Osteocyte (in vitro differentiated cells): ENCODE results near the gene MAF. TPM values are rescaled to one million over a fixed set of nuclear protein-coding genes. Genes with fewer than 3 reads are reported as not detected.

Experiments used
- DNase-seq: peaks from one replicate; pipeline ENCODE4 v3.0.0; 2021; ENCODE audit warnings: mixed read lengths; ENCODE audit not compliant: unreplicated experiment; ENCODE audit errors: extremely low spot score
- H3K27ac Mint-ChIP-seq: one replicate; pipeline ENCODE4 v1.8.0; 2021; ENCODE audit warnings: mild to moderate bottlenecking, mixed read lengths; ENCODE audit not compliant: unreplicated experiment
- H3K27me3 Mint-ChIP-seq: one replicate; pipeline ENCODE4 v1.8.0; 2021; ENCODE audit warnings: mixed read lengths; ENCODE audit not compliant: unreplicated experiment
- H3K36me3 Mint-ChIP-seq: one replicate; pipeline ENCODE4 v1.8.0; 2021; ENCODE audit warnings: mixed read lengths; ENCODE audit not compliant: unreplicated experiment
- H3K4me1 Mint-ChIP-seq: one replicate; pipeline ENCODE4 v1.8.0; 2021; ENCODE audit warnings: mixed read lengths; ENCODE audit not compliant: unreplicated experiment
- H3K4me3 Mint-ChIP-seq: one replicate; pipeline ENCODE4 v1.8.0; 2021; ENCODE audit warnings: mild to moderate bottlenecking, moderate library complexity, mixed read lengths; ENCODE audit not compliant: unreplicated experiment
- H3K9me3 Mint-ChIP-seq: one replicate; pipeline ENCODE4 v1.8.0; 2021; ENCODE audit warnings: mixed read lengths; ENCODE audit not compliant: unreplicated experiment
- CTCF ChIP-seq: fragments of 200-600 bp; sonication (generic); IDR thresholded peaks from 2 replicates; pipeline ENCODE4 v1.5.0; 2021; ENCODE audit warnings: antibody characterized with exemption, mild to moderate bottlenecking, moderate library complexity
- total RNA-seq: library from RNA; stranded (reverse); gene quantifications from 2 replicates; pipeline ENCODE4 v1.2.1, GENCODE V29; 2021

The MAF gene
- total RNA-seq, 1 donor from 2014 or later: 63.6 TPM

- H3K4me1 Mint-ChIP-seq: peaks cover 4% of the 10 kb centered on the region
- H3K27ac Mint-ChIP-seq: no peak overlapping the region
- no peak for DNase-seq
- H3K9me3 Mint-ChIP-seq: no peaks in the 10 kb centered on the region
- no peak overlapping the region for H3K4me3 Mint-ChIP-seq
- H3K36me3 Mint-ChIP-seq: no peaks in the 10 kb centered on the region
- H3K27me3 Mint-ChIP-seq: no peaks in the 10 kb centered on the region
- no peak for TF ChIP-seq CTCF
Measured at GRCh38 chr16:79618041-79618691, 17.6 kb upstream of the MAF start.

DNA sequence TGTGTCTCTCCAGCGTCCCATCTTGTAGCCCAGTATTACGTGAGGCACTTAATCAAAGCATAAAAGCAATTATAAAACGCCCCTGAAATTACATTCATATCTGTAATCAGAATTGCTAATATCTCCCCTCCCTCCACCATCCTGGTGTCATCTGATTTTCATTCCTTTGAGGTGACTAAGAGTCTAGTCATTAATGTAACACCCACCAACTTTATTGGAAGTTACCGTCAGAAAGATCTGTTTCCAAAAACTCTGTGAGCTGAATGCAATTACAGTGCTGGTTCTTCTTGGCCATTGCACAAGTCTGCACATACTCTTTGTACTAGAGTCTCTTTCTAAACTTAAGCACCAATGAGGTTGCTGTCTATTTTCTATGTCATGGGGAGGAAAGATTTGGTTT lies 12.5 kb upstream of the MAF start:
- no peak for DNase-seq
- Mint-ChIP-seq H3K27me3 (no peaks in the 10 kb centered on the region), H3K9me3 (no peaks in the 10 kb centered on the region), H3K4me3 (no peak overlapping the region), H3K4me1 (peaks cover 5% of the 10 kb centered on the region), H3K36me3 (no peaks in the 10 kb centered on the region), H3K27ac (no peak overlapping the region)
- no peak for TF ChIP-seq CTCF

GRCh38 chr16:79612207-79612606 lies 11.7 kb upstream of the MAF start:
- no peaks in the 10 kb centered on the region for H3K9me3 Mint-ChIP-seq
- no peak overlapping the region for H3K4me3 Mint-ChIP-seq
- H3K36me3 Mint-ChIP-seq: no peaks in the 10 kb centered on the region
- H3K27me3 Mint-ChIP-seq: no peaks in the 10 kb centered on the region
- no peak for DNase-seq
- no peak overlapping the region for H3K27ac Mint-ChIP-seq
- H3K4me1 Mint-ChIP-seq: peaks cover 13% of the 10 kb centered on the region
- no peak for TF ChIP-seq CTCF

DNA sequence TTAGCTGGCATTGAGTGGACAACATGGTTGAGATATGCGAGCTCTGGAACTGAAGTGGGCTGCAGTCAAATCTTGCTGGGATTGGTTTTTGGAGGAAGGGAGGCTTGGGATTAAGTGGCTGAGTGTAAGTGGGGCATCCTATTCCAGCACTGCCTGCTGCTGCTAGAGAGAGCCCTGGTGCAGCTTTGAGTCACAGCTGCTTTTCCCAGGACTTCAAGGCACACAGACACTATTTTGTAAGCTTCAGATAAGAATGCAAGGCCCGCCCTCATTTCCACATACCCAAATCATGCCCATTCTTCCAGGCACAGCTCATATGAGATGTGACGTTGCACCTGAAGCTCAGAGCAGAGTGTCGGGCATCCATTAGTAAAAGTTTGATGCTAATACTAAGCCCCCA lies 10.2 kb upstream of the MAF start:
- Mint-ChIP-seq H3K9me3 (no peaks in the 10 kb centered on the region), H3K4me1 (peaks cover 23% of the 10 kb centered on the region), H3K36me3 (no peaks in the 10 kb centered on the region), H3K4me3 (no peak overlapping the region), H3K27ac (no peak overlapping the region), H3K27me3 (no peaks in the 10 kb centered on the region)
- DNase-seq: no peak
- no peak for TF ChIP-seq CTCF

DNA sequence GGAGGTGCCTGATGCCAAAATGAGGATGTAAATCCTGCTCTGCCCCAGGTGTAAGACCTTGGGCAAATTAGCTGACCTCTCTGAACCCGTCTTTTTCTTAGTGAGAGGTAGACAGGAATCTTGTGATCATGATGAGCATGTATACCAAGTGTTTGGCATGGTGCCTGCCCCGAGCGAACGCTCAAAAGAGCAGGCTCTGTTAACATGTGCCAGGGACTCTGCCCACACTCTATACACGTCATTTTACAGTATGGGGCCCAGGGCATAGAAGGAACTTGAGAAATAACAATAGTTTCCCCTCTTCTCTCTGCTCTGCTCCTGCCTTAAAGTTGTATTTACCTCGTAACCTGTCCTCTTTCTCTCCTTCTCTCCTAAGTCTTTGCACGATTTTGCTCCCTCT lies 9.3 kb upstream of the MAF start:
- DNase-seq: no peak
- H3K4me3 Mint-ChIP-seq: no peak overlapping the region
- peaks cover 26% of the 10 kb centered on the region for H3K4me1 Mint-ChIP-seq
- H3K9me3 Mint-ChIP-seq: no peaks in the 10 kb centered on the region
- no peak overlapping the region for H3K27ac Mint-ChIP-seq
- no peaks in the 10 kb centered on the region for H3K36me3 Mint-ChIP-seq
- H3K27me3 Mint-ChIP-seq: no peaks in the 10 kb centered on the region
- TF ChIP-seq CTCF: no peak
